Measurements from ENCODE around the gene RHAG.

The RHAG gene

DNA sequence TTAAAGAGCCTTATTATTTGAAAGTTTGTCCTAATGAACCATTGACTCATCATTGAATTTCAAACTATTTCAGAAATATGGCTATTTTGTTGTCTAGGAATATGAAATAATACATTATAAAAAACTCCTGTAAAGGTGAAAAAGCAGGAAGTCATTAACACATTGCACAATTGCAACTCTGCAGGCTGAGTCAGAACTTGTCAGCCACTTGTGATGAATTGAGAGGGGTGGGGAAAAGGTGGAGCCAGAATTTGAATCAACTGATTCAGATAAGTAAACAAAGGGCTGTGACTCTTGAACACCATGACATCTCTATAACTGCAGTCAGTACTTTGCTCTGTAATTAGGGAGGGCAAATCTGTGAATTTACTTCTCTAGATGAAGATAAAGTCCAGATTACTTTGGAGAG, 80.2 kb downstream of the RHAG start:
- Histone ChIP-seq H3K4me3 (no peak overlapping the region), H3K9me3 (replicated peaks in 1 of 11) (peaks cover 0 to 2% (median 0%) of the 10 kb centered on the region in 11 experiments; a peak in 6 of 22 replicates), H3K4me2 (peak overlapping the region in 2 of 11 experiments; percentile 10 to 33; a peak in 2 of 22 replicates), H4K20me1 (no peaks in the 10 kb centered on the region), H3K36me3 (no peaks in the 10 kb centered on the region), H3K27me3 (no peaks in the 10 kb centered on the region), H3K4me1 (peaks cover 0 to 16% (median 0%) of the 10 kb centered on the region in 10 experiments; a peak in 6 of 20 replicates), H3K27ac (no peak overlapping the region), H3K9ac (no peak overlapping the region)
- TF ChIP-seq Cebpa-rat (IDR thresholded peaks at IDR 0.05): peak in 3 of 11 experiments; percentile 9 to 37 (median 16); a peak in 1 of 22 replicates

DNA sequence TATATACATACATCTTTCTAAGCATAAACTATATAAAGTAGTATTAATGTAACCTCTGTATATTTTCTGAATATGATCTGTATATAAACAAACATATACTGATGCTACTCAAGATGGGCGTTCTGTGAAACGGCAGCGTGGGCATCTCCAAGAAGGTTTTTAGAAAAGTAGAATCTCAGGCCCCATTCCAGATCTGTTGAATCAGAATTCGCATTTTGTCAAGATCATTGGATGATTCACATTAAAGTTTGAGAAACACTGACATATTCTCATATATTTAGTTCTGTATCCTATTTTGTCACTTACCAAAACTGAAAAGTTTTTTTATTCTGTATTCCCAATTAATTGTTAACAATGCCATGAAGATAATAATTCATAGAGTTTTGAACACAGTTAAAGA, 80.7 kb downstream of the RHAG start:
- no peaks in the 10 kb centered on the region for H3K27me3 ChIP-seq
- H3K9ac ChIP-seq: no peak overlapping the region
- H4K20me1 ChIP-seq: no peaks in the 10 kb centered on the region
- H3K4me3 ChIP-seq: no peak overlapping the region
- H3K9me3 ChIP-seq (replicated peaks in 1 of 11): peaks cover 2 to 7% (median 4%) of the 10 kb centered on the region in 11 experiments
- H3K27ac ChIP-seq: no peak overlapping the region
- H3K4me1 ChIP-seq: peaks cover 0 to 16% (median 0%) of the 10 kb centered on the region in 10 experiments; a peak in 6 of 20 replicates
- H3K4me2 ChIP-seq: 0 out of 22 replicates have a peak overlapping the region, but pooled peaks of 1 of the 11 experiments have one; percentile 10
- TF ChIP-seq Cebpa-rat (IDR thresholded peaks at IDR 0.05): no peak
- no peaks in the 10 kb centered on the region for H3K36me3 ChIP-seq

All from BLaER1 treated with 17β-estradiol and CSF1 and Interleukin-3, amounts not matched to agents 10 nM and 100 nM (cell line).